Endodermal cell (in vitro differentiated cells): ENCODE measurements around the gene CTDNEP1. TPM values are rescaled to one million over a fixed set of nuclear protein-coding genes. Genes with fewer than 3 reads are reported as not detected.

ENCODE experiments used
- DNase-seq: peaks from one replicate; pipeline ENCODE4 v3.0.0-alpha.2; 2017
- H3K27ac ChIP-seq: 2 replicates; pipeline ENCODE4 v1.5.1; 2013; ENCODE audit warnings: mild to moderate bottlenecking, low read depth, low read length, moderate library complexity
- H3K27me3 ChIP-seq: 2 replicates; pipeline ENCODE4 v1.6.1; 2013; ENCODE audit warnings: mild to moderate bottlenecking, low read length, moderate library complexity; ENCODE audit not compliant: insufficient read depth, control insufficient read depth, poor library complexity, severe bottlenecking
- H3K36me3 ChIP-seq: 2 replicates; pipeline ENCODE4 v1.7.0; 2013; ENCODE audit warnings: mild to moderate bottlenecking, low read length, moderate library complexity; ENCODE audit not compliant: control insufficient read depth, insufficient read depth
- H3K4me1 ChIP-seq: one replicate; pipeline ENCODE4 v1.7.0; 2013; ENCODE audit warnings: low read length; ENCODE audit not compliant: control insufficient read depth, insufficient read depth
- H3K4me3 ChIP-seq: 2 replicates; pipeline ENCODE4 v1.5.1; 2013; ENCODE audit warnings: mild to moderate bottlenecking, low read length, moderate library complexity
- H3K9ac ChIP-seq: 2 replicates; pipeline ENCODE4 v1.6.1; 2013; ENCODE audit warnings: mild to moderate bottlenecking, low read length, moderate library complexity; ENCODE audit not compliant: poor library complexity, severe bottlenecking; ENCODE audit errors: extremely low read depth
- H3K9me3 ChIP-seq: 2 replicates; pipeline ENCODE4 v1.6.1; 2013; ENCODE audit warnings: mild to moderate bottlenecking, low read length, moderate library complexity; ENCODE audit not compliant: control insufficient read depth
- H3K27ac Mint-ChIP-seq: 2 replicates; pipeline ENCODE4 v1.8.0; 2020; ENCODE audit warnings: mixed read lengths
- H3K27me3 Mint-ChIP-seq: 2 replicates; pipeline ENCODE4 v1.8.0; 2021; ENCODE audit warnings: mild to moderate bottlenecking, mixed read lengths; ENCODE audit not compliant: insufficient read depth
- H3K36me3 Mint-ChIP-seq: 2 replicates; pipeline ENCODE4 v1.8.0; 2020; ENCODE audit warnings: low read depth, mixed read lengths
- H3K4me1 Mint-ChIP-seq: 2 replicates; pipeline ENCODE4 v1.8.0; 2020; ENCODE audit warnings: mixed read lengths
- H3K4me3 Mint-ChIP-seq: 2 replicates; pipeline ENCODE4 v1.8.0; 2020; ENCODE audit warnings: mild to moderate bottlenecking, moderate library complexity, mixed read lengths
- H3K9me3 Mint-ChIP-seq: 2 replicates; pipeline ENCODE4 v1.8.0; 2020; ENCODE audit warnings: mild to moderate bottlenecking, mixed read lengths
- WGBS, 2 experiments: methylation state at CpG; one replicate each; pipeline versions ENCODE4 v1.1.5 to v1.1.7; 2013; ENCODE audit warnings: missing lambda C conversion rate in 2 of 2, mixed read lengths in 1 of 2; ENCODE audit not compliant: insufficient coverage in 1 of 2, insufficient read length in 1 of 2; 5-methylcytosine and 5-hydroxymethylcytosine counted together
- total RNA-seq, 2 donors: library from RNA; stranded (reverse); fragmentation: NEBNext Ultra II Directional in 1 of 2; extraction: Animal tissue kit (Norgen Biotek cat#: 25700) in 1 of 2; gene quantifications; 2 replicates in 1 of 2; 3 replicates in 1 of 2; pipeline ENCODE4 v1.2.1, GENCODE V29; 2021
- TF ChIP-seq, protein P1 (sequence below): fragments of 200-600 bp; sonication (generic); conservative IDR thresholded peaks from 2 replicates; pipeline ENCODE4 v1.5.0; 2021; ENCODE audit warnings: antibody characterized with exemption, mild to moderate bottlenecking

CTDNEP1 gene
- total RNA-seq, 2 donors from 2014 or later: 123 to 125 TPM

- Histone ChIP-seq H3K9me3 (no peaks in the 10 kb centered on the region), H3K27me3 (peaks cover 41% of the 10 kb centered on the region), H3K9ac (no peak overlapping the region), H3K27ac (no peak overlapping the region), H3K4me3 (no peak overlapping the region), H3K36me3 (no peaks in the 10 kb centered on the region), H3K4me1 (no peaks in the 10 kb centered on the region)
- Mint-ChIP-seq H3K27ac (no peak overlapping the region), H3K27me3 (peaks cover 60% of the 10 kb centered on the region), H3K36me3 (no peaks in the 10 kb centered on the region), H3K9me3 (no peaks in the 10 kb centered on the region), H3K4me3 (no peak overlapping the region), H3K4me1 (peaks cover 3% of the 10 kb centered on the region)
- no peak for DNase-seq
- 87 to 89% methylated on average over 9 to 11 of the region's 11 CpGs for WGBS, 2 experiments
- TF ChIP-seq, protein P1, sequence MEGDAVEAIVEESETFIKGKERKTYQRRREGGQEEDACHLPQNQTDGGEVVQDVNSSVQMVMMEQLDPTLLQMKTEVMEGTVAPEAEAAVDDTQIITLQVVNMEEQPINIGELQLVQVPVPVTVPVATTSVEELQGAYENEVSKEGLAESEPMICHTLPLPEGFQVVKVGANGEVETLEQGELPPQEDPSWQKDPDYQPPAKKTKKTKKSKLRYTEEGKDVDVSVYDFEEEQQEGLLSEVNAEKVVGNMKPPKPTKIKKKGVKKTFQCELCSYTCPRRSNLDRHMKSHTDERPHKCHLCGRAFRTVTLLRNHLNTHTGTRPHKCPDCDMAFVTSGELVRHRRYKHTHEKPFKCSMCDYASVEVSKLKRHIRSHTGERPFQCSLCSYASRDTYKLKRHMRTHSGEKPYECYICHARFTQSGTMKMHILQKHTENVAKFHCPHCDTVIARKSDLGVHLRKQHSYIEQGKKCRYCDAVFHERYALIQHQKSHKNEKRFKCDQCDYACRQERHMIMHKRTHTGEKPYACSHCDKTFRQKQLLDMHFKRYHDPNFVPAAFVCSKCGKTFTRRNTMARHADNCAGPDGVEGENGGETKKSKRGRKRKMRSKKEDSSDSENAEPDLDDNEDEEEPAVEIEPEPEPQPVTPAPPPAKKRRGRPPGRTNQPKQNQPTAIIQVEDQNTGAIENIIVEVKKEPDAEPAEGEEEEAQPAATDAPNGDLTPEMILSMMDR: no peak
Measured at GRCh38 chr17:7290685-7291084, 39.2 kb upstream of the CTDNEP1 start.

DNA sequence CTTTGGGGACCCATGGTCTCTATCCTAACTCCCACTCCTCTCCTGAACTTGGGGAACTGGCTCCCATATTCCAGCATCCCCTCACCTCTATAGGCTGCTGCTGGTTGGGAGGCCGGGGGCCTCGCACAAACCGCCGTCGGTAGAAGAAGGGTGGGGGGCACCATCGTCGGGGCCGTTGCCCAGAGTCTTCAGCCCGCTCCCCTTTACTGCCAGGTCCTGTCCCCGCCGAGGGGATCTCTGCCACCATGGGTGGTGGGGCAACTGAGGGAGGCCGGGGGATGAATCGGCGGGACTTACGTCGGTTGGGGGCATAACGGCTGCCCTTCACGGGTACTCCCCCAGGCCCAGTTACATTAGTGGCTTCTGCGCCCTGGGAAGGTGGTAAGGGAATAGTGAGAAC lies 38.6 kb upstream of the CTDNEP1 start:
- H3K9ac ChIP-seq: no peak overlapping the region
- H3K9me3 Mint-ChIP-seq: no peaks in the 10 kb centered on the region
- no peak overlapping the region for H3K27ac ChIP-seq
- no peaks in the 10 kb centered on the region for H3K9me3 ChIP-seq
- DNase-seq: no peak
- no peak overlapping the region for H3K4me3 Mint-ChIP-seq
- H3K4me1 Mint-ChIP-seq: peaks cover 3% of the 10 kb centered on the region
- no peak overlapping the region for H3K27ac Mint-ChIP-seq
- peaks cover 55% of the 10 kb centered on the region for H3K27me3 Mint-ChIP-seq
- no peaks in the 10 kb centered on the region for H3K36me3 Mint-ChIP-seq
- no peaks in the 10 kb centered on the region for H3K4me1 ChIP-seq
- no peaks in the 10 kb centered on the region for H3K36me3 ChIP-seq
- 93 to 95% methylated on average over 4 to 19 of the region's 19 CpGs for WGBS, 2 experiments
- peaks cover 36% of the 10 kb centered on the region for H3K27me3 ChIP-seq
- H3K4me3 ChIP-seq: no peak overlapping the region
- TF ChIP-seq, protein P1: no peak

DNA sequence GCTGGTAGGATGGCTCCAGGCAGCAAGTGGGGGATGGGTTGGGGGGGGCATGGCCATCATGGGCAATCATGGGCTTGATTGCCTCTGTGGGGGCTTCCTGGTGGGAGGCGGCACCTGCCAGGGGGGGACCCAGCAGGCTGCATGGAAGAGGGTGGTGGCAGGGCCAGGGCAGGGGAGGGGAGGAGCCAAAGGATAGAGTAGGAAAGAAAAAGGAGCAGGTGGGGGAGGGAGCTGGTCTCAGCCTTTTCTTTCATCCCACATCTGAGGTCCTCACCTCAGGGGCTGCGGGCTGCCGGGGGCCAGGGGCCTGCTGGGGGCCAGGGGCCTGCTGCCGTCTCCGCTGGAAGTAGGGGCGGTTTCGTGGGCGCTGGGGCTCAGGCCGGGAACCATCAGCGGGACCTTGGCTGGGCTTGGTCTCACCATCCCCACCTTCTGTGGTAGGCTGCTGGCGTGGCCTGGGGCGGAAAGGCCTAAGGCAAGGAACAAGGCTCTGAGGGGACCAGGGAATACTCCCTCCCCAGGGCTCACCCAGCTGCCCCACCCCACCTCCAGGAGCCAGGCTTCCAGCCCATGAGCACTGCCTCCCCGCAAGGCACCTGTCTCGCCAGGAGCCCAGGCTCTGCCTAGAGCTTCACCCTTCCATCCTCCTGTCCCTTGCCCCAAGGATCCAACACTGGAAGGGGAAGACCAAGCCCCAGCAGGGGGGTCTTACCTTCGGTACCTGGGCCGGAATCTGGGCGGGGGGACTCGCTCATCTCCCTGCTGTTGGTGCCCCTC lies 37.9 kb upstream of the CTDNEP1 start:
- Mint-ChIP-seq H3K27me3 (peaks cover 51% of the 10 kb centered on the region), H3K9me3 (no peaks in the 10 kb centered on the region), H3K4me3 (no peak overlapping the region), H3K36me3 (no peaks in the 10 kb centered on the region), H3K4me1 (peaks cover 3% of the 10 kb centered on the region), H3K27ac (no peak overlapping the region)
- WGBS, 2 experiments: 92 to 93% methylated on average over 9 to 18 of the region's 18 CpGs
- H3K27ac ChIP-seq: no peak overlapping the region
- TF ChIP-seq, protein P1: no peak
- no peak overlapping the region for H3K4me3 ChIP-seq
- no peak overlapping the region for H3K9ac ChIP-seq
- no peaks in the 10 kb centered on the region for H3K4me1 ChIP-seq
- no peaks in the 10 kb centered on the region for H3K36me3 ChIP-seq
- peaks cover 32% of the 10 kb centered on the region for H3K27me3 ChIP-seq
- no peaks in the 10 kb centered on the region for H3K9me3 ChIP-seq
- no peak for DNase-seq
